HG03064 (cell line): ENCODE data around the gene PJA1.

Source experiments
- ATAC-seq: cut with Tn5 transposase; IDR thresholded peaks from one replicate; pipeline ENCODE4 v1.9.1; 2021; ENCODE audit warnings: low read depth; ENCODE audit not compliant: unreplicated experiment

The PJA1 gene, protein sequence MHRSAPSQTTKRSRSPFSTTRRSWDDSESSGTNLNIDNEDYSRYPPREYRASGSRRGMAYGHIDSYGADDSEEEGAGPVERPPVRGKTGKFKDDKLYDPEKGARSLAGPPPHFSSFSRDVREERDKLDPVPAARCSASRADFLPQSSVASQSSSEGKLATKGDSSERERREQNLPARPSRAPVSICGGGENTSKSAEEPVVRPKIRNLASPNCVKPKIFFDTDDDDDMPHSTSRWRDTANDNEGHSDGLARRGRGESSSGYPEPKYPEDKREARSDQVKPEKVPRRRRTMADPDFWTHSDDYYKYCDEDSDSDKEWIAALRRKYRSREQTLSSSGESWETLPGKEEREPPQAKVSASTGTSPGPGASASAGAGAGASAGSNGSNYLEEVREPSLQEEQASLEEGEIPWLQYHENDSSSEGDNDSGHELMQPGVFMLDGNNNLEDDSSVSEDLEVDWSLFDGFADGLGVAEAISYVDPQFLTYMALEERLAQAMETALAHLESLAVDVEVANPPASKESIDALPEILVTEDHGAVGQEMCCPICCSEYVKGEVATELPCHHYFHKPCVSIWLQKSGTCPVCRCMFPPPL

DNA sequence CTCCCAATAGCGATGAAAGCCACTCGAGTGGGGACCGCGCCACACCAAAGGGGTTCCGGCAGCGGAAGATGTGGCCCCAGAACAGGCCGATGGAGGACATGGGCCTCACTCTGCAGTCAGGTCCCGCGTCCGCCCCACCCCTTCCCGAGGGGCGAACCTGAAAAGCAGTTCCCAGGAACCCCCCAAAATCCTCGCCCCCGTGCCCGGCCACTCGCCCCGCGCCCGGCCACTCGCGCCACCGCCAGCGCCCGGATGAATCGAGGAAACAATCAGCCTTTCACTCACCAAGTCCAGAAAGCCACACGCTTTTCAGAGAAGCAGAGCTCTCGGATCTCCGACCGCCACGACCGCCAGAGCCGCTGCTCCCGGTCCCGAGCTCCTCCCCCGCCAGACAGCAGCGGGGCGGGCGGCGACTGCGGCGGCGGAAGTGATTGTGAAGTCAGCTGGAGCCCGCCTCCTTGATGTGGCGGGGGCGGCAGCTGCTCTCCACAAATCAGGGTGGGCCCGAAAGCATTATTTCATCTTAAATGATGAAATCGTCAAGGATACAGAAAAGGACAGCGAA, at the start of gene PJA1:
Gene PJA1, minus strand, starts transcription at position 367 of the 565 bp plus-strand sequence. CDS start 2,380 bp downstream, outside the sequence.
- peak; percentile 85 for ATAC-seq

- ATAC-seq, result no peak
Observed at GRCh38 chrX:69214463-69214862, 49.2 kb upstream of the PJA1 start.

GRCh38 chrX:69211701-69212100, 46.4 kb upstream of the PJA1 start:
- ATAC-seq, result no peak

- ATAC-seq, result no peak
Observed at GRCh38 chrX:69210581-69210980, 45.3 kb upstream of the PJA1 start.

- no peak for ATAC-seq
Observed at GRCh38 chrX:69207216-69207615, 42.0 kb upstream of the PJA1 start.

- no peak for ATAC-seq
Observed at GRCh38 chrX:69203638-69204037, 38.4 kb upstream of the PJA1 start.

GRCh38 chrX:69197690-69198089, 32.4 kb upstream of the PJA1 start:
- no peak for ATAC-seq

GRCh38 chrX:69196666-69197065, 31.4 kb upstream of the PJA1 start:
- ATAC-seq, result no peak

DNA sequence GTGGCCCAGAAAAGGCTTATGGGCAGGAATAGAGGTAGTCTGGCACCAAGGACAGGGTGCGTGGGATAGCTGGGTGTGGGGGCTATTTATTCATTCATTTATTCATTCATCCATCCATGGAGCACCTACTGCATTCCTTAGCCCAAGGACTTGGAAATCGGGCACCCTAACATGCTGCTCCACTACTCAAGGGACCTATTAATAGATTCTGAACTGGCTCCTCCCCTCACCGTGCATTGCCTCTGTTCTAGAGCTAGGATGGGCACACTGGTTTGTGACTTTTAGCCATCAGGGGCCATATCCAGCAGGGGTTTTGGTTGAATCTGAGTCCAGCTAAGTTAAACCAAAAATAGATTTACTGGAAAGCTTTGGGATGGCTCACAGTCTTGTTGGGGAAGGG, 30.6 kb upstream of the PJA1 start:
- ATAC-seq, result no peak

DNA sequence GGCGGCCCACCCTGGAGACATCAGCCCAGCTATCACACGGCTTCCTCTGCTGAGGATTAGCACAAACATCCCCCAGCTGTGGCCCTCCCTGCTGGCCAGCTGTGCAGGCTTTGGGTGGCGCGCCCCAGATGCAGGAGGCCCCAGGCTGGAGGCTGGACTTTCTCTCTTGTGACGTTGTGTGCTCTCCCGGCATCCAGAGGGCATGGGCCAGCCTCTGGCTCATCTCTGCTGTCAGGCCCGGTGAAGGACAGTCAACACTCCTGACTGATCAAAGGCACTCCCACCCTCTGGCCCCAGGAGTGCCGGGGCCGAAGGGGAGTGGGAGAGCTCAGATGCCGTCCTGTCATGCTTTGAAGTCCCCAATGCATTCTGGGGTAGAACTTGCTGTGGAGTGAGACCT, 29.9 kb upstream of the PJA1 start:
- ATAC-seq, result no peak

GRCh38 chrX:69192603-69193002, 27.4 kb upstream of the PJA1 start:
- no peak for ATAC-seq

DNA sequence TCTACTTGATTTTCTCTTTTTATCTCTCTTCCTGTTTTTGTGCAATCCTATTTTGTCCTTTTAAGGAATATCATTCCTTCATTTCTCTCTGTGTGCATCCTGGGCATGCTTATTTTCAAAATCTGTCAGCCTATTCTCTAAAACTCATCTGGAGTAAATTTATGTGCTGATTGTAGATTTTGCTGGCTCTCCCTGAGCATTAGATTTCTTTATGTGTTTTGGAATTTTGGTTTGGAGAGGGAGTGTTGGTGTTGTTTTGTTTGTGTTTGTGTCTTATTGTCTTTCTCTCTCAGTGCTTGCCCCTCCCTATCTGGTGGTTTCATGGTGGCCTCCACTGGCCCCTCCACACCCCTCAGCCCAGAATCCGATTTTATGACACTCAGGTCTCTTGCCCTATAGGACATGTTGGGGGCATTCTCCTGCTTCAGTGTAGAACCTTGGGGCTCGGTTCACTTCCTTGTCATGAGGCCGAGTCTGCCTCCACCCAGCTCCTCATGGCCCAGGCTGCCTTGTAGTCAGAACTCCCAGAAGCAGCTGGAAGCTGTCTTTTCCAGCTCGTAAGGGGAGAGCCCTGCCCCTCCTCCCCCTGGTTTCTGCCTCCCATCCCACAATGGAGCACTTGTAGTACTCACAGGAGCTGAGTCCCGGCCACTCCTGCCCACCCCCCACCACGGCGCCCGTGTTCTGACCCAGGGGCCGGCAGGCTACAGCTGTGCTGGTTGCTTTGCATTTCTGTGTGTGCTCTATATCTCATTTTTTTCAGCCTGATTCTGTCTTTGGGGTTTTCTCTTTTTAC, 24.5 kb upstream of the PJA1 start:
- ATAC-seq, result no peak

DNA sequence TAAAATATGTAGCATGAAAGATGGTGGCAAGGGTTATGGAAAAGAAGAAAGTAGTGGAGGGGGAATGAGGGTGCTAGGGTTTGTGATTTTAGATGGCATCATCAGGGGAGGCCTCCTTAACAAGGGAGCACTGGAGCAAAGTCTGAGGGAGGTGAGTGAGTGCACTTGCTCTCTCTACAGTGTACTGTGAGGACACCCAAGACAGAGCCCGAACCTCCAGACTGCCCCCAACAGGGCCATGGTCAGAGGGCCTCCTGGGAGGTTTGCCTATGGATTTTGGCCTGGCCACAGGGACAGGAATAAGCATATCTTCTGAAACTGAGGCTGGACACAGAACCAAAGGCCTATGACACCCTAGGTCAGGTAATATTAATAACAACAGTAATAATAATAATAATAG, 21.4 kb upstream of the PJA1 start:
- ATAC-seq, result no peak

DNA sequence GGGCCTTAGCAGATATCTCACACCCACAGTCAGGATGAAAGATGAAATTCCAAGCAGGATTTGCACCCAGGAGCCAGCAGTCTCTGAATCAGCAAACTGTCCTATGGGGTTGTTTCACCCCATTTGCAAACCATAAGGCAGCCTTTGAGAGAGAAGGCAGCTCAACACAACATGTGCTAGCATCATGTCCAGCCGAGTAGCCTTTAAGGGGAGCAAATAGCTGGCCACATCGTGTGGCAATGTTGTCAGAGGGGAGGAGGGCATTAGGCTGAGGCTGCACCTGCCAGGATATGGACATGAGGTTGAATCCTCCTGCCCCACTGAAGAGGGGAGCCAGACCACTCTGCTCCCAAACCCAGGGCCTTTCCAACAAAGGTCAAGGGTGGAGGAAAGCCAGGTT, 20.6 kb upstream of the PJA1 start:
- no peak for ATAC-seq

GRCh38 chrX:69185141-69185540, 19.9 kb upstream of the PJA1 start:
- ATAC-seq, result no peak

DNA sequence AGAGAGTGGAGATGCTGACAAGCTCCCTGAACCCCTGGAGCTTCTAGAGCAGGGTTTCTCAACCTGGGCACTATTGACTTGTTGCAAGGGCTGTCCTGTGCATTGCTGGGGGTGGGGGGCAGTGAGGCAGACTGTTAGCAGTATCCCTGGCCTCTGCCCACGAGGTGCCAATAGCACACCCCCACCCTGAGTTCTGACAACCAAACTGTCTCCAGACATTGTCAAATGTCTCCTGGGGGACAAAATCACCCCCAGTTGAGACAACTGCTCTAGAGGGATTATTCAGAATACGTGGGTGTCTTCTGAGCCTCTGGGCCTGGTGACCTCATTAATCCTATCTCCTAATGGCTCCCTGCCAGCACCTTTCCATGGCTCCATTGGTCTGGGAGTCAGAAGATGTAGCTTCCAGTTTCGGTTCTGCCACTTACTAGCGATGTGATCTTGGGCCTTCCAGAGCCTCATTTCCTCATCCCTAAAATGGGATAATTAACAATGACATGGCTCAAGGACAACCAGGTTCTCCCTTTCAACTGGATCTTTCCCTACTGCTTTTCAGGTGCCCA, 17.6 kb upstream of the PJA1 start:
- ATAC-seq, result no peak

DNA sequence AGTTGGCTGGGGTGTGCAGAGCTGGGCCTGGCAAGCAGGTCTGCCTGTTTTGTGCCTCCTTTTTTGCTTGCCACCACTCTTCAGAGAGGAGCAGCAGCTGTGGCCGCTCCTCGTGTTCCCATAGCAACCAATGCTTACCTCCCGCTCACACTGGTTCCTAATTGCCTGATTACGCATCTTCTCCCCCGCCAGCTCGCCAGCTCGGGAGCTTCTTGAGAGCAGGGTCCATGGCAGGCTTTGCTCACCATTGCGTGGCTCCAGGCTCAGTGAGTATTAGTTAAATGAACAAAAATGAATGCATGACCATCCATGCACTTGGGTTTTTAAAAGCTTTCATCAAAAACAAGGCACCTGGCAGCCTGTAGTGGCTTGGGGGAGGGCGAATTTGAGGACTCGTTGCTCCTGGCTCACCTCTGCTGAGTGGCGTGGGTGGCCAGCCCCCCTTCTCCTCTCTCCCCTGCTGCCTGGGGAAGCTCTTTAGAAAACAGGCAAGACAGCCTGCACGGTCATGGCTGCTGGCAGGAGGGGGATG, 14.2 kb upstream of the PJA1 start:
- no peak for ATAC-seq

- no peak for ATAC-seq
Observed at GRCh38 chrX:69178592-69178991, 13.3 kb upstream of the PJA1 start.

GRCh38 chrX:69177511-69178162, 12.4 kb upstream of the PJA1 start:
- no peak for ATAC-seq

GRCh38 chrX:69176053-69176452, 10.8 kb upstream of the PJA1 start:
- ATAC-seq, result no peak
